B cell (primary cell): ENCODE measurements around the gene PSMB5. TPM values are rescaled to one million over a fixed set of nuclear protein-coding genes. Genes with fewer than 3 reads are reported as not detected.
A peak's percentile ranks its signal among the peaks of the same experiment; 100 is the strongest.

Experiments used
- ATAC-seq: fragments of 200-7000 bp; cut with Tn5 transposase; one replicate; pipeline ENCODE4 v1.10.0; 2021; ENCODE audit warnings: low read depth, mild to moderate bottlenecking, moderate number of reproducible peaks, moderate library complexity
- CTCF ChIA-PET: fragments of 350-600 bp; sonication (Branson Sonifier 250); formaldehyde crosslinking; loops from one replicate; lab custom pipeline; 2021; ENCODE audit warnings: antibody characterized with exemption, inconsistent platforms; lab: Charles Lee
- POLR2A ChIA-PET: fragments of 350-600 bp; sonication (Branson Sonifier 250); formaldehyde crosslinking; loops from one replicate; lab custom pipeline; 2021; ENCODE audit warnings: antibody characterized with exemption; lab: Charles Lee
- DNase-seq: peaks from one replicate; pipeline ENCODE4 v3.0.0; 2013
- H2AFZ ChIP-seq: 2 replicates; pipeline ENCODE4 v1.6.1; 2012; ENCODE audit warnings: mild to moderate bottlenecking, low read depth, low read length; ENCODE audit not compliant: insufficient read depth, poor library complexity, severe bottlenecking
- H3K27ac ChIP-seq, 2 donors: 1 replicate in 1 of 2; 2 replicates in 1 of 2; pipeline ENCODE4 v1.5.1; 2012 to 2013; ENCODE audit warnings: low read length in 2 of 2, mild to moderate bottlenecking in 2 of 2, moderate library complexity in 1 of 2
- H3K27me3 ChIP-seq, 4 experiments: fragments of 200-600 bp in 1 of 4; sonication (generic) in 1 of 4; replicated peaks in 1 of 4; 1 replicate in 2 of 4; 2 replicates in 2 of 4; pipeline versions ENCODE4 v1.6.1 to v1.7.0; 2013 to 2016; ENCODE audit warnings: low read length in 3 of 4, mild to moderate bottlenecking in 2 of 4, mixed read lengths in 1 of 4, moderate library complexity in 1 of 4; ENCODE audit not compliant: insufficient read depth in 4 of 4, control insufficient read depth in 3 of 4; ENCODE audit errors: control extremely low read depth in 1 of 4
- H3K36me3 ChIP-seq, 2 experiments: replicated peaks in 1 of 2; 1 replicate in 1 of 2; 2 replicates in 1 of 2; pipeline versions ENCODE4 v1.6.1 to v1.7.1; 2013; ENCODE audit warnings: low read length in 1 of 2; ENCODE audit not compliant: insufficient read depth in 2 of 2, control insufficient read depth in 1 of 2; ENCODE audit errors: control extremely low read depth in 1 of 2, extremely low read depth in 1 of 2
- H3K4me1 ChIP-seq, 2 donors: fragments of 200-600 bp in 1 of 2; sonication (generic) in 1 of 2; 1 replicate in 1 of 2; 2 replicates in 1 of 2; pipeline versions ENCODE4 v1.5.1 to v1.6.1; 2013 to 2017; ENCODE audit warnings: low read length in 2 of 2; ENCODE audit not compliant: control insufficient read depth in 2 of 2, insufficient read depth in 2 of 2
- H3K4me2 ChIP-seq: replicated peaks from 2 replicates; pipeline ENCODE3; 2012; ENCODE audit warnings: mild to moderate bottlenecking, low read depth, low read length; ENCODE audit not compliant: poor library complexity, severe bottlenecking
- H3K4me3 ChIP-seq, 5 experiments: fragments of 200-600 bp in 1 of 5; sonication (generic) in 1 of 5; 1 replicate in 3 of 5; 2 replicates in 2 of 5; pipeline versions ENCODE4 v1.5.1 to v1.7.0; 2011 to 2016; ENCODE audit warnings: low read length in 4 of 5, mild to moderate bottlenecking in 4 of 5, low read depth in 2 of 5, control low read depth in 1 of 5, moderate library complexity in 1 of 5; ENCODE audit not compliant: insufficient read depth in 1 of 5; ENCODE audit errors: control extremely low read depth in 1 of 5, extremely low read depth in 1 of 5
- H3K79me2 ChIP-seq: fragments of 200-600 bp; sonication (generic); one replicate; pipeline ENCODE4 v1.6.0; 2016; ENCODE audit warnings: low read length; ENCODE audit not compliant: control insufficient read depth, insufficient read depth
- H3K9ac ChIP-seq: fragments of 200-600 bp; sonication (generic); 2 replicates; pipeline ENCODE4 v1.6.1; 2017; ENCODE audit warnings: mild to moderate bottlenecking, low read length, moderate library complexity
- H3K9me3 ChIP-seq, 3 donors: one replicate each; pipeline versions ENCODE4 v1.6.1 to v1.7.1; 2013; ENCODE audit warnings: low read length in 2 of 3; ENCODE audit not compliant: control insufficient read depth in 2 of 3, insufficient read depth in 1 of 3; ENCODE audit errors: control extremely low read depth in 1 of 3
- H4K20me1 ChIP-seq: 2 replicates; pipeline ENCODE4 v1.6.0; 2012; ENCODE audit warnings: mild to moderate bottlenecking, low read length; ENCODE audit not compliant: insufficient read depth, control insufficient read depth, poor library complexity, severe bottlenecking
- H3K27ac Mint-ChIP-seq: one replicate; pipeline ENCODE4 v1.8.0; 2021; ENCODE audit warnings: mixed read lengths
- H3K27me3 Mint-ChIP-seq: one replicate; pipeline ENCODE4 v1.8.0; 2021; ENCODE audit warnings: mixed read lengths
- H3K4me1 Mint-ChIP-seq: one replicate; pipeline ENCODE4 v1.8.0; 2021; ENCODE audit warnings: mixed read lengths
- H3K4me3 Mint-ChIP-seq: one replicate; pipeline ENCODE4 v1.8.0; 2021; ENCODE audit warnings: mixed read lengths
- H3K9me3 Mint-ChIP-seq: one replicate; pipeline ENCODE4 v1.8.0; 2022; ENCODE audit warnings: mixed read lengths; ENCODE audit not compliant: insufficient read depth
- EZH2 ChIP-seq: IDR thresholded peaks from 2 replicates; pipeline ENCODE4 v1.6.1; 2012; ENCODE audit warnings: borderline replicate concordance, low read depth, mild to moderate bottlenecking, moderate library complexity, low read length; ENCODE audit not compliant: insufficient read depth, poor library complexity, severe bottlenecking
- WGBS: methylation state at CpG from one replicate; pipeline ENCODE4 v1.1.5; 2013; ENCODE audit warnings: missing lambda C conversion rate; ENCODE audit not compliant: insufficient coverage; 5-methylcytosine and 5-hydroxymethylcytosine counted together
- intact Hi-C: fragments of 100-400 bp; cut with micrococcal nuclease; formaldehyde crosslinking; loops from one replicate; pipeline ENCODE4 v1.10.0; 2022
- polyA plus RNA-seq: library from polyadenylated mRNA; depleted of rRNA; stranded (reverse); fragments of >200 nt; gene quantifications from 2 replicates; pipeline ENCODE4 v1.2.3, GENCODE V29; 2012
- total RNA-seq, 2 donors: library from RNA; stranded (reverse); fragments of 120-200 nt in 1 of 2; gene quantifications; 1 replicate in 1 of 2; 2 replicates in 1 of 2; pipeline versions ENCODE4 v1.2.3 to v1.2.4, GENCODE V29; 2013 to 2022
- TF ChIP-seq, protein P1 (sequence below): fragments of 200-600 bp; IDR thresholded peaks from one replicate; pipeline ENCODE4 v1.8.0; 2022; ENCODE audit warnings: antibody characterized with exemption, mild to moderate bottlenecking

Gene PSMB5
- total and polyA plus RNA-seq, 2 donors (not counting 1 experiment from before 2014, with no cell fraction given) = 16.5 to 29.0 TPM

DNA sequence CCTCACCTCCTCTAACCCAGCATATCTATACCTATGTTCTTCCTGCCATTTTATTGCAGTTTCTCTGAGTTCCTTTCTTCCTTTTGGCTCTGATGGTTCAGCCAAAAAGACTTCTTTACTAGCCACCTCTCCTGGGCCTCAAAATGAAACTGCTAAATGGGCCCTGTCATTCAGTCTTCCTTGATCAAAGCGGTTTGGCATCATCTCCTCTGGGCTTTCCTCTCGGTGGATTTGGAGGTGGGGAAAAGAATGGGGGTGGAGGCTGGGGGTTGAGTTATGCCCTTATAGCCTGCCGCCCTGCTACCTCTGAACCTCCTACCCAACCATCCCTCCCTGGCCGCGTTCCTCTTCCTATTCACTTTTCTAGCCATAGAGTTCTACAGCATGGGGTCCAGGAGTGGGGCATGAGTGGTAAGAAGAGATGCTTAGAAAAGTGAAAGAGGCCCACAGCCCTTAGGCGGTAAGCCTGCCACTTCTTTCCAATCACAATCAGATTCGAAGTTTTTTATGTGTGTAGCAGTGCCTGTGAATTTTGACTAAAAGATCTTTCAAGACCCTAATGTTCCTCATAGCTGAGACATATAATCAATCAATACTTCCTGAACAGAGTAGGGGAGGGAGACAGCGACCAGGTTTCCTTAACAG is 54.8 kb downstream of the PSMB5 start:
- WGBS = 11% methylated on average over 1 of the region's 8 CpGs
- H3K9ac ChIP-seq = no peak overlapping the region

More for the DNA sequence above, 54.8 kb downstream of the PSMB5 start:
- H3K27ac Mint-ChIP-seq = no peak overlapping the region
- TF ChIP-seq, protein P1, sequence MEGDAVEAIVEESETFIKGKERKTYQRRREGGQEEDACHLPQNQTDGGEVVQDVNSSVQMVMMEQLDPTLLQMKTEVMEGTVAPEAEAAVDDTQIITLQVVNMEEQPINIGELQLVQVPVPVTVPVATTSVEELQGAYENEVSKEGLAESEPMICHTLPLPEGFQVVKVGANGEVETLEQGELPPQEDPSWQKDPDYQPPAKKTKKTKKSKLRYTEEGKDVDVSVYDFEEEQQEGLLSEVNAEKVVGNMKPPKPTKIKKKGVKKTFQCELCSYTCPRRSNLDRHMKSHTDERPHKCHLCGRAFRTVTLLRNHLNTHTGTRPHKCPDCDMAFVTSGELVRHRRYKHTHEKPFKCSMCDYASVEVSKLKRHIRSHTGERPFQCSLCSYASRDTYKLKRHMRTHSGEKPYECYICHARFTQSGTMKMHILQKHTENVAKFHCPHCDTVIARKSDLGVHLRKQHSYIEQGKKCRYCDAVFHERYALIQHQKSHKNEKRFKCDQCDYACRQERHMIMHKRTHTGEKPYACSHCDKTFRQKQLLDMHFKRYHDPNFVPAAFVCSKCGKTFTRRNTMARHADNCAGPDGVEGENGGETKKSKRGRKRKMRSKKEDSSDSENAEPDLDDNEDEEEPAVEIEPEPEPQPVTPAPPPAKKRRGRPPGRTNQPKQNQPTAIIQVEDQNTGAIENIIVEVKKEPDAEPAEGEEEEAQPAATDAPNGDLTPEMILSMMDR = no peak
- no peak for TF ChIP-seq EZH2
- peak overlapping the region; percentile 71 for H3K4me3 Mint-ChIP-seq
- Histone ChIP-seq H3K4me2 (peak overlapping the region; percentile 95), H3K27ac (no peak overlapping the region), H3K79me2 (no peaks in the 10 kb centered on the region), H3K36me3 (no peaks in the 10 kb centered on the region), H4K20me1 (no peaks in the 10 kb centered on the region), H3K9me3 (peaks cover 0 to 8% (median 0%) of the 10 kb centered on the region in 3 donors), H3K4me1 (peaks cover 26 to 36% of the 10 kb centered on the region in 2 donors), H2AFZ (no peak overlapping the region), H3K27me3 (peaks cover 0 to 36% (median 15%) of the 10 kb centered on the region in 4 experiments), H3K4me3 (no peak overlapping the region)
- H3K4me1 Mint-ChIP-seq = peaks cover 15% of the 10 kb centered on the region
- H3K9me3 Mint-ChIP-seq = no peaks in the 10 kb centered on the region
- CTCF ChIA-PET = interaction anchor here (2.5 to 36.3 kb wide), 3 partner anchors 80 to 409 kb away, joined by 9 to 1134 read pairs (median 105); partner anchors contain the start of gene CDH24
- POLR2A ChIA-PET = no interaction called here
- peaks cover 4% of the 10 kb centered on the region for H3K27me3 Mint-ChIP-seq
- ATAC-seq (no peak), DNase-seq (peak; percentile 24)
- intact Hi-C loops = loop anchor here (5.0 to 10.0 kb wide), 2 partner anchors 108 to 665 kb away; partner anchors contain the start of gene LRP10
